Suprapubic skin (tissue), 3 donors: ENCODE measurements around the gene NEK2.

Experiments
- CTCF ChIP-seq, 2 donors: fragments of 200-600 bp in 1 of 2; fragments of 450-650 bp in 1 of 2; sonication (generic) in 1 of 2; IDR thresholded peaks; one replicate each; pipeline ENCODE4 v1.5.1; 2016 to 2019; ENCODE audit warnings: antibody characterized with exemption in 2 of 2, mild to moderate bottlenecking in 1 of 2, moderate library complexity in 1 of 2
- POLR2A ChIP-seq, 2 donors: fragments of 450-650 bp; IDR thresholded peaks; one replicate each; pipeline ENCODE4 v1.6.1; 2017; ENCODE audit warnings: antibody characterized with exemption in 2 of 2, mild to moderate bottlenecking in 2 of 2, moderate library complexity in 2 of 2

- TF ChIP-seq POLR2A (IDR thresholded peaks at IDR 0.05) = no peak
- TF ChIP-seq CTCF (IDR thresholded peaks at IDR 0.05) = no peak
These were observed 33.5 kb downstream of the NEK2 start for GRCh38 chr1:211641942-211642341.
